GM23248 (cell line): ENCODE measurements around the gene PDE4B.

Experiments
- EZH2 ChIP-seq: fragments of 200-600 bp; sonication (generic); IDR thresholded peaks from 2 replicates; pipeline ENCODE4 v1.6.1; 2018; ENCODE audit warnings: antibody characterized with exemption, mild to moderate bottlenecking; ENCODE audit not compliant: insufficient read depth, poor library complexity, severe bottlenecking
- EZH2phosphoT487 ChIP-seq: fragments of 200-600 bp; sonication (generic); IDR thresholded peaks from 2 replicates; pipeline ENCODE4 v1.6.1; 2018; ENCODE audit warnings: antibody characterized with exemption, moderate library complexity, mild to moderate bottlenecking, low read depth; ENCODE audit not compliant: insufficient read depth

GRCh38 chr1:66088787-66089186, 296.1 kb downstream of the PDE4B start:
- TF ChIP-seq EZH2 (no peak), EZH2phosphoT487 (no peak)
